HepG2 (cell line): ENCODE measurements around the gene DOCK10. TPM values are rescaled to one million over a fixed set of nuclear protein-coding genes. Genes with fewer than 3 reads are reported as not detected.

ENCODE experiments used
- ATAC-seq: fragments of 200-7000 bp; cut with Tn5 transposase; 3 replicates; pipeline ENCODE4 v1.9.1; 2020; ENCODE audit warnings: mild to moderate bottlenecking, moderate library complexity
- BruUV-seq: library from RNA; stranded (reverse); fragments of 400-500 nt; replicated peaks from 2 replicates; lab custom pipeline; 2021; lab: Mats Ljungman, UMichigan
- CTCF ChIA-PET: fragments of 300-600 bp; formaldehyde crosslinking; extraction: SDS; loops from one replicate; lab custom pipeline; 2021; ENCODE audit warnings: low total read pairs, inconsistent platforms, low intra/inter-chr PET ratio; lab: Yijun Ruan, JAX
- POLR2A ChIA-PET: fragments of 350-600 bp; sonication (Branson Sonifier 250); formaldehyde crosslinking; loops from one replicate; lab custom pipeline; 2020; ENCODE audit warnings: antibody characterized with exemption, inconsistent platforms; lab: Yijun Ruan, JAX
- DNase-seq: peaks from one replicate; pipeline ENCODE4 v3.0.0-alpha.2; 2015; ENCODE audit warnings: low spot score
- FAIRE-seq: peaks from 3 replicates; lab custom pipeline; 2011; peaks lifted over from hg19 to GRCh38; lab: Jason Lieb, UNC
- H2AFZ ChIP-seq: one replicate; pipeline ENCODE4 v1.6.1; 2011; ENCODE audit warnings: low read length, inconsistent platforms
- H3K27ac ChIP-seq: fragments of 300-600 bp; 3 replicates; pipeline ENCODE4 v1.8.0; 2011; ENCODE audit warnings: mixed run types, mild to moderate bottlenecking, mixed read lengths, low read length, inconsistent platforms; ENCODE audit not compliant: insufficient read depth; ENCODE audit errors: extremely low read length
- H3K27me3 ChIP-seq, 2 experiments: fragments of 200-600 bp in 1 of 2; 2 replicates in 1 of 2; 3 replicates in 1 of 2; pipeline versions ENCODE4 v1.6.0 to v1.8.0; 2011; ENCODE audit warnings: low read length in 2 of 2, mild to moderate bottlenecking in 2 of 2, moderate library complexity in 2 of 2, inconsistent platforms in 1 of 2; ENCODE audit not compliant: insufficient read depth in 2 of 2, control insufficient read depth in 1 of 2
- H3K36me3 ChIP-seq, 2 experiments: fragments of 200-600 bp in 1 of 2; replicated peaks in 1 of 2; 2 replicates in 1 of 2; 3 replicates in 1 of 2; pipeline versions ENCODE4 v1.5.1 to v1.8.0; 2011; ENCODE audit warnings: low read length in 2 of 2, inconsistent platforms in 1 of 2; ENCODE audit not compliant: insufficient read depth in 2 of 2, control insufficient read depth in 1 of 2
- H3K4me1 ChIP-seq: 2 replicates; pipeline ENCODE4 v1.5.1; 2012; ENCODE audit warnings: low read length, inconsistent platforms; ENCODE audit not compliant: insufficient read depth
- H3K4me2 ChIP-seq: 2 replicates; pipeline ENCODE4 v1.6.0; 2011; ENCODE audit warnings: low read depth, low read length, inconsistent platforms
- H3K4me3 ChIP-seq, 3 experiments: fragments of 200-600 bp in 1 of 3; sonication (generic), shearing (Covaris generic) in 1 of 3; replicated peaks in 1 of 3; 2 replicates each; pipeline ENCODE4 v1.5.1; 2011 to 2016; ENCODE audit warnings: low read length in 3 of 3, inconsistent platforms in 2 of 3, low read depth in 2 of 3, mild to moderate bottlenecking in 2 of 3, control low read depth in 1 of 3, mixed read lengths in 1 of 3; ENCODE audit not compliant: insufficient read depth in 1 of 3
- H3K79me2 ChIP-seq: one replicate; pipeline ENCODE4 v1.6.1; 2011; ENCODE audit warnings: low read length, inconsistent platforms; ENCODE audit not compliant: insufficient read depth
- H3K9ac ChIP-seq: 2 replicates; pipeline ENCODE4 v1.6.0; 2011; ENCODE audit warnings: mild to moderate bottlenecking, low read depth, low read length, inconsistent platforms; ENCODE audit not compliant: insufficient read depth
- H3K9me3 ChIP-seq: 2 replicates; pipeline ENCODE4 v1.5.1; 2012; ENCODE audit warnings: mild to moderate bottlenecking, low read length
- H4K20me1 ChIP-seq: 2 replicates; pipeline ENCODE4 v1.6.0; 2011; ENCODE audit warnings: inconsistent platforms, mild to moderate bottlenecking, low read length, moderate library complexity; ENCODE audit not compliant: insufficient read depth
- AKNA ChIP-seq: sonication (generic); formaldehyde crosslinking; IDR thresholded peaks from 2 replicates; pipeline ENCODE4 v1.4.0; 2020; ENCODE audit warnings: missing genetic modification reagents, borderline replicate concordance
- MTA3 ChIP-seq: sonication (generic); formaldehyde crosslinking; IDR thresholded peaks from 2 replicates; pipeline ENCODE4 v1.4.0; 2020; ENCODE audit warnings: missing genetic modification reagents
- ONECUT2 ChIP-seq: sonication (generic); formaldehyde crosslinking; IDR thresholded peaks from 2 replicates; pipeline ENCODE4 v1.4.0; 2020; ENCODE audit warnings: missing genetic modification reagents
- PRDM10 ChIP-seq: sonication (generic); formaldehyde crosslinking; IDR thresholded peaks from 2 replicates; pipeline ENCODE4 v1.4.0; 2020; ENCODE audit warnings: low read depth, missing genetic modification reagents
- RCOR2 ChIP-seq: IDR thresholded peaks from 2 replicates; pipeline ENCODE4 v1.6.1; 2016; ENCODE audit warnings: missing biosample characterization, missing genetic modification reagents
- THYN1 ChIP-seq: sonication (generic); formaldehyde crosslinking; IDR thresholded peaks from 2 replicates; pipeline ENCODE4 v1.8.1; 2023; ENCODE audit warnings: low read depth, mild to moderate bottlenecking, moderate library complexity, missing genetic modification reagents, borderline replicate concordance
- YEATS4 ChIP-seq: sonication (generic); formaldehyde crosslinking; IDR thresholded peaks from 2 replicates; pipeline ENCODE4 v1.4.0; 2020; ENCODE audit warnings: missing genetic modification reagents, borderline replicate concordance
- ZBTB4 ChIP-seq: sonication (generic); formaldehyde crosslinking; IDR thresholded peaks from 2 replicates; pipeline ENCODE4 v1.4.0; 2020; ENCODE audit warnings: missing genetic modification reagents, mild to moderate bottlenecking, borderline replicate concordance
- ZC3H4 ChIP-seq: sonication (generic); formaldehyde crosslinking; IDR thresholded peaks from 2 replicates; pipeline ENCODE4 v1.4.0; 2020; ENCODE audit warnings: missing genetic modification reagents, borderline replicate concordance
- ZNF547 ChIP-seq: sonication (generic); formaldehyde crosslinking; IDR thresholded peaks from 2 replicates; pipeline ENCODE4 v1.5.1; 2020; ENCODE audit warnings: mild to moderate bottlenecking, missing genetic modification reagents
- WGBS: methylation state at CpG from one replicate; pipeline ENCODE4 v1.1.6; 2017; ENCODE audit warnings: low lambda C conversion rate; 5-methylcytosine and 5-hydroxymethylcytosine counted together
- in situ Hi-C: cut with HindIII; loops from 2 replicates; pipeline ENCODE4 v1.10.0; 2017; ENCODE audit warnings: low pct_unique_long_range_greater_than_20kb; ENCODE audit not compliant: extremely low pct_ligation_motif_present
- intact Hi-C: fragments of 100-400 bp; cut with micrococcal nuclease; formaldehyde crosslinking; loops from one replicate; pipeline ENCODE4 v1.10.0; 2022; ENCODE audit not compliant: unreplicated experiment
- polyA plus RNA-seq, 8 experiments: library from polyadenylated mRNA; depleted of rRNA in 3 of 8; stranded (reverse) in 7 of 8; unstranded in 1 of 8; fragments of >200 nt; fragmentation: Illumina TruSeq in 4 of 8; extraction: Trizol in 4 of 8; gene quantifications; 2 replicates each; pipeline versions ENCODE4 v1.2.1 to v1.2.3, GENCODE V29; 2011 to 2016; ENCODE audit warnings: low read depth in 4 of 8, missing spikeins in 1 of 8, mixed read lengths in 1 of 8; ENCODE audit not compliant: insufficient read depth in 1 of 8
- total RNA-seq, 5 experiments: library from RNA; depleted of rRNA; stranded (reverse); fragments of >200 nt; fragmentation: Illumina TruSeq; extraction: Trizol; gene quantifications; 2 replicates each; pipeline ENCODE4 v1.2.3, GENCODE V29; 2016; ENCODE audit warnings: low read depth in 1 of 5

The DOCK10 gene
- total and polyA plus RNA-seq, 2 of the 13 experiments (the other 11 are each of a cell fraction or from before 2014, with no cell fraction given): not detected

- Histone ChIP-seq H3K4me3 (no peak overlapping the region), H3K36me3 (no peaks in the 10 kb centered on the region), H3K27ac (no peak overlapping the region), H3K27me3 (0 out of 5 replicates have a peak, but pooled peaks cover 0 to 4% of the 10 kb centered on the region in 2 experiments), H3K9me3 (no peaks in the 10 kb centered on the region), H3K79me2 (no peaks in the 10 kb centered on the region), H4K20me1 (no peaks in the 10 kb centered on the region), H3K9ac (no peak overlapping the region), H2AFZ (no peak overlapping the region), H3K4me2 (no peak overlapping the region), H3K4me1 (no peaks in the 10 kb centered on the region)
- CTCF ChIA-PET: no interaction called here
- no peak for FAIRE-seq
- intact Hi-C loops (no loop called here), in situ Hi-C loops (no loop called here)
- WGBS: 3% methylated on average over 6 of the region's 6 CpGs
- POLR2A ChIA-PET: no interaction called here
- ATAC-seq: no peak
- no peak for DNase-seq
- no TSS peak for BruUV-seq
- TF ChIP-seq ZC3H4 (CRISPR knock-in tag) (no peak), RCOR2 (CRISPR knock-in tag) (no peak), ONECUT2 (CRISPR knock-in tag) (no peak), PRDM10 (CRISPR knock-in tag) (no peak), ZNF547 (CRISPR knock-in tag) (no peak), THYN1 (CRISPR knock-in tag) (no peak), AKNA (CRISPR knock-in tag) (no peak), MTA3 (no peak), YEATS4 (CRISPR knock-in tag) (no peak), ZBTB4 (CRISPR knock-in tag) (no peak)
Measured at GRCh38 chr2:224938651-224939182, 103.6 kb downstream of the DOCK10 start.
